Caco-2 (cell line): ENCODE measurements around the gene RAPGEF1. TPM values are rescaled to one million over a fixed set of nuclear protein-coding genes. Genes with fewer than 3 reads are reported as not detected.

ENCODE experiments used
- BruUV-seq: library from RNA; stranded (reverse); fragments of 400-500 nt; replicated peaks from 2 replicates; lab custom pipeline; 2021; lab: Mats Ljungman, UMichigan
- CTCF ChIA-PET: fragments of 300-600 bp; sonication (Branson Sonifier 250); formaldehyde crosslinking; loops from one replicate; lab custom pipeline; 2022; ENCODE audit warnings: antibody characterized with exemption; lab: Charles Lee
- POLR2A ChIA-PET: fragments of 300-600 bp; sonication (Branson Sonifier 250); formaldehyde crosslinking; loops from one replicate; lab custom pipeline; 2022; ENCODE audit warnings: antibody characterized with exemption; lab: Charles Lee
- DNase-seq, 2 experiments: peaks; one replicate each; pipeline versions ENCODE4 v3.0.0 to v3.0.0-alpha.2; 2020 to 2022
- H3K27me3 ChIP-seq: replicated peaks from 2 replicates; pipeline ENCODE4 v1.6.0; 2011; ENCODE audit warnings: low read length; ENCODE audit not compliant: control insufficient read depth, insufficient read depth
- H3K36me3 ChIP-seq: 2 replicates; pipeline ENCODE4 v1.5.1; 2011; ENCODE audit warnings: low read length; ENCODE audit not compliant: control insufficient read depth, insufficient read depth
- H3K4me1 ChIP-seq: fragments of 250-450 bp; sonication (Bioruptor Pico); 2 replicates; pipeline ENCODE4 v1.5.1; 2020; ENCODE audit warnings: mild to moderate bottlenecking
- H3K4me3 ChIP-seq: 2 replicates; pipeline ENCODE4 v1.5.1; 2011; ENCODE audit warnings: low read depth, mild to moderate bottlenecking, control low read depth, low read length
- H3K9me3 ChIP-seq: fragments of 250-450 bp; sonication (Bioruptor Pico); 2 replicates; pipeline ENCODE4 v1.5.1; 2020; ENCODE audit warnings: mild to moderate bottlenecking, moderate library complexity
- H3K27ac Mint-ChIP-seq: one replicate; pipeline ENCODE4 v1.8.0; 2022; ENCODE audit warnings: mixed read lengths; ENCODE audit not compliant: unreplicated experiment
- H3K27me3 Mint-ChIP-seq: one replicate; pipeline ENCODE4 v1.8.0; 2022; ENCODE audit warnings: mixed read lengths; ENCODE audit not compliant: insufficient read depth, unreplicated experiment
- H3K36me3 Mint-ChIP-seq: one replicate; pipeline ENCODE4 v1.8.0; 2022; ENCODE audit warnings: mild to moderate bottlenecking, mixed read lengths; ENCODE audit not compliant: insufficient read depth, unreplicated experiment
- H3K4me1 Mint-ChIP-seq: one replicate; pipeline ENCODE4 v1.8.0; 2022; ENCODE audit warnings: low read depth, mixed read lengths; ENCODE audit not compliant: unreplicated experiment
- H3K4me3 Mint-ChIP-seq: one replicate; pipeline ENCODE4 v1.8.0; 2022; ENCODE audit warnings: mild to moderate bottlenecking, moderate library complexity, mixed read lengths; ENCODE audit not compliant: unreplicated experiment
- H3K9me3 Mint-ChIP-seq: one replicate; pipeline ENCODE4 v1.8.0; 2022; ENCODE audit warnings: mixed read lengths; ENCODE audit not compliant: unreplicated experiment
- CTCF ChIP-seq, 2 experiments: fragments of 200-600 bp in 1 of 2; IDR thresholded peaks; 1 replicate in 1 of 2; 2 replicates in 1 of 2; pipeline versions ENCODE4 v1.5.1 to v1.8.0; 2011 to 2022; ENCODE audit warnings: antibody characterized with exemption in 1 of 2, control low read depth in 1 of 2, inconsistent platforms in 1 of 2, low read depth in 1 of 2, low read length in 1 of 2, mild to moderate bottlenecking in 1 of 2, moderate library complexity in 1 of 2; ENCODE audit not compliant: insufficient read depth in 1 of 2, severe bottlenecking in 1 of 2, unreplicated experiment in 1 of 2
- intact Hi-C: fragments of 100-400 bp; cut with micrococcal nuclease; formaldehyde crosslinking; loops from one replicate; pipeline ENCODE4 v1.10.0; 2022; ENCODE audit not compliant: unreplicated experiment
- total RNA-seq: library from RNA; stranded (reverse); gene quantifications from 2 replicates; pipeline ENCODE4 v1.2.3, GENCODE V29; 2022

The RAPGEF1 gene
- total RNA-seq, 1 experiment from 2014 or later = 75.4 TPM

GRCh38 chr9:131593936-131594665 lies 145.8 kb downstream of the RAPGEF1 start:
- Mint-ChIP-seq H3K4me1 (no peaks in the 10 kb centered on the region), H3K36me3 (peaks cover 58% of the 10 kb centered on the region), H3K27ac (no peak overlapping the region), H3K27me3 (no peaks in the 10 kb centered on the region), H3K9me3 (no peaks in the 10 kb centered on the region), H3K4me3 (no peak overlapping the region)
- H3K4me3 ChIP-seq = no peak overlapping the region
- no peak for TF ChIP-seq CTCF (IDR thresholded peaks at IDR 0.05; ENCODE audit: insufficient read depth in 1 of 2, low read depth in 1 of 2, low read length in 1 of 2, severe bottlenecking in 1 of 2, unreplicated experiment in 1 of 2)
- DNase-seq = no peak
- H3K27me3 ChIP-seq = no peaks in the 10 kb centered on the region
- CTCF ChIA-PET = no interaction called here
- H3K9me3 ChIP-seq = no peaks in the 10 kb centered on the region
- intact Hi-C loops = no loop called here
- H3K4me1 ChIP-seq = no peaks in the 10 kb centered on the region
- no TSS peak for BruUV-seq
- POLR2A ChIA-PET = no interaction called here
- H3K36me3 ChIP-seq = 0 out of 2 replicates have a peak, but pooled peaks cover 1% of the 10 kb centered on the region

- Histone ChIP-seq H3K9me3 (no peaks in the 10 kb centered on the region), H3K36me3 (peaks cover 3% of the 10 kb centered on the region), H3K4me3 (no peak overlapping the region), H3K27me3 (no peaks in the 10 kb centered on the region), H3K4me1 (no peaks in the 10 kb centered on the region)
- ChIA-PET POLR2A (no interaction called here), CTCF (no interaction called here)
- Mint-ChIP-seq H3K4me3 (no peak overlapping the region), H3K4me1 (no peaks in the 10 kb centered on the region), H3K36me3 (peaks cover 55% of the 10 kb centered on the region), H3K9me3 (no peaks in the 10 kb centered on the region), H3K27ac (no peak overlapping the region), H3K27me3 (no peaks in the 10 kb centered on the region)
- DNase-seq = no peak
- intact Hi-C loops = no loop called here
- no peak for TF ChIP-seq CTCF (IDR thresholded peaks at IDR 0.05; ENCODE audit: insufficient read depth in 1 of 2, low read depth in 1 of 2, low read length in 1 of 2, severe bottlenecking in 1 of 2, unreplicated experiment in 1 of 2)
- no TSS peak for BruUV-seq
These were observed 146.6 kb downstream of the RAPGEF1 start for GRCh38 chr9:131593091-131593820.

GRCh38 chr9:131591845-131592208 lies 148.0 kb downstream of the RAPGEF1 start:
- DNase-seq = no peak
- Mint-ChIP-seq H3K4me1 (no peaks in the 10 kb centered on the region), H3K36me3 (peaks cover 53% of the 10 kb centered on the region), H3K27ac (no peak overlapping the region), H3K27me3 (no peaks in the 10 kb centered on the region), H3K4me3 (no peak overlapping the region), H3K9me3 (no peaks in the 10 kb centered on the region)
- ChIA-PET POLR2A (no interaction called here), CTCF (interaction anchor here (0.6 to 1.5 kb wide), 14 partner anchors 10 to 763 kb away, joined by 3 to 17 read pairs (median 4); partner anchors contain the start of genes RAPGEF1 and SETX)
- intact Hi-C loops = loop anchor here (1.0 to 2.0 kb wide), 2 partner anchors 147 to 155 kb away; no protein-coding TSS in a partner anchor
- Histone ChIP-seq H3K36me3 (peaks cover 5% of the 10 kb centered on the region), H3K27me3 (no peaks in the 10 kb centered on the region), H3K4me1 (no peaks in the 10 kb centered on the region), H3K4me3 (no peak overlapping the region), H3K9me3 (no peaks in the 10 kb centered on the region)
- no peak for TF ChIP-seq CTCF (IDR thresholded peaks at IDR 0.05; ENCODE audit: insufficient read depth in 1 of 2, low read depth in 1 of 2, low read length in 1 of 2, severe bottlenecking in 1 of 2, unreplicated experiment in 1 of 2)
- no TSS peak for BruUV-seq
